K562 (cell line): Measurements from ENCODE around the gene SLC8A1.

ENCODE experiments used
- ATF1 ChIP-seq, 2 experiments: fragments of 450-650 bp in 1 of 2; IDR thresholded peaks; 2 replicates each; pipeline ENCODE4 v1.6.1; 2016; ENCODE audit warnings: missing compliant biosample characterization in 1 of 2, missing genetic modification characterization in 1 of 2
- ETV6 ChIP-seq, 3 experiments: fragments of 150-350 bp in 1 of 3; sonication (generic) in 1 of 3; formaldehyde crosslinking in 1 of 3; IDR thresholded peaks; 2 replicates each; pipeline versions ENCODE4 v1.6.1 to v1.8.0; 2014 to 2022; ENCODE audit warnings: borderline replicate concordance in 2 of 3, low read depth in 2 of 3, antibody characterized with exemption in 1 of 3, low read length in 1 of 3, mild to moderate bottlenecking in 1 of 3, missing genetic modification reagents in 1 of 3
- EZH2 ChIP-seq: IDR thresholded peaks from 2 replicates; pipeline ENCODE4 v1.6.1; 2012; ENCODE audit warnings: low read depth, mild to moderate bottlenecking, inconsistent platforms, low read length, borderline replicate concordance
- HNRNPL ChIP-seq: fragments of 200-400 bp; formaldehyde crosslinking; IDR thresholded peaks from 2 replicates; pipeline ENCODE4 v1.6.1; 2017; ENCODE audit warnings: low read depth, mild to moderate bottlenecking, low read length
- POLR2A ChIP-seq: fragments of 450-650 bp; conservative IDR thresholded peaks from 2 replicates; pipeline ENCODE4 v1.6.1; 2016
- POLR2AphosphoS5 ChIP-seq: IDR thresholded peaks from 2 replicates; pipeline ENCODE4 v1.6.1; 2011; ENCODE audit warnings: mild to moderate bottlenecking, low read depth, low read length, moderate library complexity; ENCODE audit not compliant: control insufficient read depth, insufficient read depth
- TARDBP ChIP-seq: fragments of 450-650 bp; IDR thresholded peaks from 2 replicates; pipeline ENCODE4 v1.6.1; 2016
- WHSC1 ChIP-seq: IDR thresholded peaks from one replicate; pipeline ENCODE4 v1.6.1; 2012; ENCODE audit warnings: low read length, control low read depth, inconsistent platforms
- ZNF764 ChIP-seq: fragments of 250-450 bp; sonication (Bioruptor Pico); IDR thresholded peaks from 2 replicates; pipeline ENCODE4 v1.4.0; 2020; ENCODE audit warnings: low read depth, mild to moderate bottlenecking, moderate library complexity
- TF ChIP-seq, protein P1 (sequence below), 3 experiments: IDR thresholded peaks in 2 of 3; conservative IDR thresholded peaks in 1 of 3; 2 replicates each; pipeline ENCODE4 v1.5.1; 2011 to 2012; ENCODE audit warnings: low read length in 3 of 3, mild to moderate bottlenecking in 3 of 3, control low read depth in 2 of 3, improper control_type of control experiment in 1 of 3, inconsistent platforms in 1 of 3, low read depth in 1 of 3, mixed read lengths in 1 of 3, moderate library complexity in 1 of 3; ENCODE audit not compliant: insufficient read depth in 2 of 3
- TF ChIP-seq, protein P2 (sequence below): fragments of 450-650 bp; IDR thresholded peaks from 2 replicates; pipeline ENCODE4 v1.6.1; 2016; ENCODE audit warnings: low read depth
- TF ChIP-seq, protein P3 (sequence below): sonication (generic); formaldehyde crosslinking; IDR thresholded peaks from 2 replicates; pipeline ENCODE4 v1.8.1; 2023; ENCODE audit warnings: mild to moderate bottlenecking, missing genetic modification reagents
- TF ChIP-seq, protein P4 (sequence below): fragments of 450-650 bp; formaldehyde crosslinking; IDR thresholded peaks from 2 replicates; pipeline ENCODE4 v1.4.0; 2022; ENCODE audit warnings: mild to moderate bottlenecking, moderate library complexity
- TF ChIP-seq, protein P5 (sequence below): IDR thresholded peaks from 2 replicates; pipeline ENCODE4 v1.6.1; 2016; ENCODE audit warnings: missing genetic modification characterization, missing compliant biosample characterization

DNA sequence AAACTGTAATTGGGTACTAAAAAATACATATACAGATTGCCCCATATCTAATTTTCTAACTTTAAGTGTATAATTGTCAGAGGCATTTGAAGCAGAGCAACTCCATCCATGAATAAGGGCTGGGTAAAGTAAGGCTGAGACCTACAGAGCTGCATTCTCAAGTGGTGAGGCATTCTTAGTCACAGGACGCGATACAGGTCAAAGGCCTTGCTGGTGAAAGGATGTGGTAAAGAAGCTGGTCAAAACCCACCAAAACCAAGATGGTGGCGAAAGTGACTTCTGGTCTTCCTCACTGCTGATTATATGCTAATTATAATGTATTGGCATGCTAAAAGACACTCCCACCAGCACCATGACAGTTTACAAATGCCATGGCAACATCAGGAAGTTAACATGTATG, 50.0 kb downstream of the SLC8A1 start:
- TF ChIP-seq POLR2A (no peak), ETV6 (IDR thresholded peaks at IDR 0.05; ENCODE audit: borderline replicate concordance in 1 of 2, low read depth in 2 of 2, low read length in 1 of 2) (no peak), ETV6 (CRISPR knock-in tag; IDR thresholded peaks at IDR 0.05; ENCODE audit: borderline replicate concordance) (no peak), EZH2 (no peak), TARDBP (no peak), ATF1 (CRISPR knock-in tag; IDR thresholded peaks at IDR 0.05) (no peak), ATF1 (tag; IDR thresholded peaks at IDR 0.05) (no peak), POLR2AphosphoS5 (no peak), ZNF764 (CRISPR knock-in tag) (no peak), HNRNPL (no peak), WHSC1 (no peak)
- TF ChIP-seq, protein P1, sequence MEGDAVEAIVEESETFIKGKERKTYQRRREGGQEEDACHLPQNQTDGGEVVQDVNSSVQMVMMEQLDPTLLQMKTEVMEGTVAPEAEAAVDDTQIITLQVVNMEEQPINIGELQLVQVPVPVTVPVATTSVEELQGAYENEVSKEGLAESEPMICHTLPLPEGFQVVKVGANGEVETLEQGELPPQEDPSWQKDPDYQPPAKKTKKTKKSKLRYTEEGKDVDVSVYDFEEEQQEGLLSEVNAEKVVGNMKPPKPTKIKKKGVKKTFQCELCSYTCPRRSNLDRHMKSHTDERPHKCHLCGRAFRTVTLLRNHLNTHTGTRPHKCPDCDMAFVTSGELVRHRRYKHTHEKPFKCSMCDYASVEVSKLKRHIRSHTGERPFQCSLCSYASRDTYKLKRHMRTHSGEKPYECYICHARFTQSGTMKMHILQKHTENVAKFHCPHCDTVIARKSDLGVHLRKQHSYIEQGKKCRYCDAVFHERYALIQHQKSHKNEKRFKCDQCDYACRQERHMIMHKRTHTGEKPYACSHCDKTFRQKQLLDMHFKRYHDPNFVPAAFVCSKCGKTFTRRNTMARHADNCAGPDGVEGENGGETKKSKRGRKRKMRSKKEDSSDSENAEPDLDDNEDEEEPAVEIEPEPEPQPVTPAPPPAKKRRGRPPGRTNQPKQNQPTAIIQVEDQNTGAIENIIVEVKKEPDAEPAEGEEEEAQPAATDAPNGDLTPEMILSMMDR (IDR thresholded peaks at IDR 0.05 in 2 of 3, conservative IDR thresholded peaks at IDR 0.05 in 1 of 3; ENCODE audit: insufficient read depth in 2 of 3, low read depth in 1 of 3, low read length in 3 of 3) = no peak
- TF ChIP-seq, protein P2, sequence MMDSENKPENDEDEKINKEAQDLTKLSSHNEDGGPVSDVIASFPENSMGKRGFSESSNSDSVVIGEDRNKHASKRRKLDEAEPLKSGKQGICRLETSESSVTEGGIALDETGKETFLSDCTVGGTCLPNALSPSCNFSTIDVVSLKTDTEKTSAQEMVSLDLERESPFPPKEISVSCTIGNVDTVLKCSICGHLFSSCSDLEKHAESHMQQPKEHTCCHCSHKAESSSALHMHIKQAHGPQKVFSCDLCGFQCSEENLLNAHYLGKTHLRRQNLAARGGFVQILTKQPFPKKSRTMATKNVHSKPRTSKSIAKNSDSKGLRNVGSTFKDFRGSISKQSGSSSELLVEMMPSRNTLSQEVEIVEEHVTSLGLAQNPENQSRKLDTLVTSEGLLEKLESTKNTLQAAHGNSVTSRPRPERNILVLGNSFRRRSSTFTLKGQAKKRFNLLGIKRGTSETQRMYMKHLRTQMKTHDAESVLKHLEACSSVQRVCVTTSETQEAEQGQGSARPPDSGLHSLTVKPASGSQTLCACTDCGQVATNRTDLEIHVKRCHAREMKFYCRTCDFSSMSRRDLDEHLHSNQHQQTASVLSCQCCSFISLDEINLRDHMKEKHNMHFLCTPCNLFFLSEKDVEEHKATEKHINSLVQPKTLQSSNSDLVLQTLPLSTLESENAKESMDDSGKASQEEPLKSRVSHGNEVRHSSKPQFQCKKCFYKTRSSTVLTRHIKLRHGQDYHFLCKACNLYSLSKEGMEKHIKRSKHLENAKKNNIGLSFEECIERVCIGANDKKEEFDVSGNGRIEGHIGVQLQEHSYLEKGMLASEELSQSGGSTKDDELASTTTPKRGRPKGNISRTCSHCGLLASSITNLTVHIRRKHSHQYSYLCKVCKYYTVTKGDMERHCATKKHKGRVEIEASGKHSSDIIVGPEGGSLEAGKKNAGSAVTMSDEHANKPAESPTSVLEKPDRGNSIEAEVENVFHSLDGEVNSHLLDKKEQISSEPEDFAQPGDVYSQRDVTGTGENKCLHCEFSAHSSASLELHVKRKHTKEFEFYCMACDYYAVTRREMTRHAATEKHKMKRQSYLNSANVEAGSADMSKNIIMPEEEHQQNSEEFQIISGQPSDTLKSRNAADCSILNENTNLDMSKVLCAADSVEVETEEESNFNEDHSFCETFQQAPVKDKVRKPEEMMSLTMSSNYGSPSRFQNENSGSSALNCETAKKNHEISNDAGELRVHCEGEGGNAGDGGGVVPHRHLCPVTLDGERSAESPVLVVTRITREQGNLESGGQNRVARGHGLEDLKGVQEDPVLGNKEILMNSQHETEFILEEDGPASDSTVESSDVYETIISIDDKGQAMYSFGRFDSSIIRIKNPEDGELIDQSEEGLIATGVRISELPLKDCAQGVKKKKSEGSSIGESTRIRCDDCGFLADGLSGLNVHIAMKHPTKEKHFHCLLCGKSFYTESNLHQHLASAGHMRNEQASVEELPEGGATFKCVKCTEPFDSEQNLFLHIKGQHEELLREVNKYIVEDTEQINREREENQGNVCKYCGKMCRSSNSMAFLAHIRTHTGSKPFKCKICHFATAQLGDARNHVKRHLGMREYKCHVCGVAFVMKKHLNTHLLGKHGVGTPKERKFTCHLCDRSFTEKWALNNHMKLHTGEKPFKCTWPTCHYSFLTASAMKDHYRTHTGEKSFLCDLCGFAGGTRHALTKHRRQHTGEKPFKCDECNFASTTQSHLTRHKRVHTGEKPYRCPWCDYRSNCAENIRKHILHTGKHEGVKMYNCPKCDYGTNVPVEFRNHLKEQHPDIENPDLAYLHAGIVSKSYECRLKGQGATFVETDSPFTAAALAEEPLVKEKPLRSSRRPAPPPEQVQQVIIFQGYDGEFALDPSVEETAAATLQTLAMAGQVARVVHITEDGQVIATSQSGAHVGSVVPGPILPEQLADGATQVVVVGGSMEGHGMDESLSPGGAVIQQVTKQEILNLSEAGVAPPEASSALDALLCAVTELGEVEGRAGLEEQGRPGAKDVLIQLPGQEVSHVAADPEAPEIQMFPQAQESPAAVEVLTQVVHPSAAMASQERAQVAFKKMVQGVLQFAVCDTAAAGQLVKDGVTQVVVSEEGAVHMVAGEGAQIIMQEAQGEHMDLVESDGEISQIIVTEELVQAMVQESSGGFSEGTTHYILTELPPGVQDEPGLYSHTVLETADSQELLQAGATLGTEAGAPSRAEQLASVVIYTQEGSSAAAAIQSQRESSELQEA = no peak
- TF ChIP-seq, protein P3, sequence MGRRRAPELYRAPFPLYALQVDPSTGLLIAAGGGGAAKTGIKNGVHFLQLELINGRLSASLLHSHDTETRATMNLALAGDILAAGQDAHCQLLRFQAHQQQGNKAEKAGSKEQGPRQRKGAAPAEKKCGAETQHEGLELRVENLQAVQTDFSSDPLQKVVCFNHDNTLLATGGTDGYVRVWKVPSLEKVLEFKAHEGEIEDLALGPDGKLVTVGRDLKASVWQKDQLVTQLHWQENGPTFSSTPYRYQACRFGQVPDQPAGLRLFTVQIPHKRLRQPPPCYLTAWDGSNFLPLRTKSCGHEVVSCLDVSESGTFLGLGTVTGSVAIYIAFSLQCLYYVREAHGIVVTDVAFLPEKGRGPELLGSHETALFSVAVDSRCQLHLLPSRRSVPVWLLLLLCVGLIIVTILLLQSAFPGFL = no peak
- TF ChIP-seq, protein P4, sequence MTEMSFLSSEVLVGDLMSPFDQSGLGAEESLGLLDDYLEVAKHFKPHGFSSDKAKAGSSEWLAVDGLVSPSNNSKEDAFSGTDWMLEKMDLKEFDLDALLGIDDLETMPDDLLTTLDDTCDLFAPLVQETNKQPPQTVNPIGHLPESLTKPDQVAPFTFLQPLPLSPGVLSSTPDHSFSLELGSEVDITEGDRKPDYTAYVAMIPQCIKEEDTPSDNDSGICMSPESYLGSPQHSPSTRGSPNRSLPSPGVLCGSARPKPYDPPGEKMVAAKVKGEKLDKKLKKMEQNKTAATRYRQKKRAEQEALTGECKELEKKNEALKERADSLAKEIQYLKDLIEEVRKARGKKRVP (CRISPR knock-in tag) = no peak
- TF ChIP-seq, protein P5, sequence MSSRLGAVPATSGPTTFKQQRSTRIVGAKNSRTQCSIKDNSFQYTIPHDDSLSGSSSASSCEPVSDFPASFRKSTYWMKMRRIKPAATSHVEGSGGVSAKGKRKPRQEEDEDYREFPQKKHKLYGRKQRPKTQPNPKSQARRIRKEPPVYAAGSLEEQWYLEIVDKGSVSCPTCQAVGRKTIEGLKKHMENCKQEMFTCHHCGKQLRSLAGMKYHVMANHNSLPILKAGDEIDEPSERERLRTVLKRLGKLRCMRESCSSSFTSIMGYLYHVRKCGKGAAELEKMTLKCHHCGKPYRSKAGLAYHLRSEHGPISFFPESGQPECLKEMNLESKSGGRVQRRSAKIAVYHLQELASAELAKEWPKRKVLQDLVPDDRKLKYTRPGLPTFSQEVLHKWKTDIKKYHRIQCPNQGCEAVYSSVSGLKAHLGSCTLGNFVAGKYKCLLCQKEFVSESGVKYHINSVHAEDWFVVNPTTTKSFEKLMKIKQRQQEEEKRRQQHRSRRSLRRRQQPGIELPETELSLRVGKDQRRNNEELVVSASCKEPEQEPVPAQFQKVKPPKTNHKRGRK (tag) = no peak
